NCI-H748 (cell line): ENCODE data around the gene TNS2.

Experiments used
- DNase-seq: peaks from one replicate; lab custom pipeline; 2025; ENCODE audit not compliant: unreplicated experiment; lab: John Stamatoyannopoulos, UW

Gene TNS2

GRCh38 chr12:53044052-53044581, 5.7 kb upstream of the TNS2 start:
- DNase-seq: peak; percentile 20

DNA sequence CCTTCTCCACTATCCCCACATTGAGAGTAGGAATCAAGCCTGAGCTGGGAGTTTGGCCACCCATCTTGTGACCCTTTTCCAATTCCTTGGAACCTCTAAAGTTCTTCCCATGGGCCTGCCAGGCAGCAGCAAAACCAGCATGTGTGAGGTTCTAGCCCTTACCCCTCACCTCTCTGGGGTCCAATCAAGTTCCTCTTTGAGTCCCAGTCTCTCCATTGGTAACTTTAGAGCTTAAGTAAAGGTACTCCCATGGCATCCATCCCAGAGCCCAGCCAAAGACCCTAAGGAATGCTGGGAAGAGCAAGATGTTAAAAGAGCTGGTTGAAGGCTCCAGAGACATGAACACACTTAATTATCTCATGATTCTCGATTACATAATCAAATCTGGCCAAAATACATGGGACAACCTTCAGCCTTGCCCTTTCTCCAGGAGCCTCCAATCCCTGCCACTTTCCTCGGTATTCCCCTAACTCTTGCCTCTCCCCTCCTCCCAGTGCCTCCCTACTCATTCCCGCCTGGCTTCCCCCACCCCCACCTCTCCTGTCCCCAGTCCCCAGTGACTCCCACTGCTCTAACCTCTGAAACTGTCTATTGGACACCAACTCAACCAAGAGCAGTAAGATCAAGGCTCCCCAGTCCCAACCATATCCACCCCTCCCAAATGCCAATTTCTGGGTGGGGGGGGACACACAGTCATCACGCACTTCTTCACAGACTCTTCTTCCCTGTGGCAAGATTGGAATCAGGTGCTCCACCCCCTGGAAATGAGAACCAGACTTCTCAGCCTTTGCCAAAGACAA, 4.8 kb upstream of the TNS2 start:
- DNase-seq: no peak

DNA sequence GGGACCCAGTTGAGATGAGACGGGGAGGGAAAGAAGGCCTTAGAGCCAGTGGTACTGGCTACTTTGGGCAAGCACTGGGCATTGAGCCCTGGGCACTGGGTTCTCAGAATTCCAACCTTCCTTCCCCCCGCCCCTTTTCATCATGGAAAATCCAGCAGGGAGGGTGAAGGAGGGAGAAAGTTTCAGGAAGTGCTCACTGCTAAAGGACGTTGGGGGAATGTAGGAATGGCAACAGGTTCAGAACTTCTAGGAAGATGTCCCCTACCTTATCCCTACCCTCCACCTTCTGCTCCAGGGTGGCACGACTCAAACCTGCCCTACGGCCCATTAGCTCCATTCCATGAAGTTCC, 4.2 kb upstream of the TNS2 start:
- no peak for DNase-seq

DNA sequence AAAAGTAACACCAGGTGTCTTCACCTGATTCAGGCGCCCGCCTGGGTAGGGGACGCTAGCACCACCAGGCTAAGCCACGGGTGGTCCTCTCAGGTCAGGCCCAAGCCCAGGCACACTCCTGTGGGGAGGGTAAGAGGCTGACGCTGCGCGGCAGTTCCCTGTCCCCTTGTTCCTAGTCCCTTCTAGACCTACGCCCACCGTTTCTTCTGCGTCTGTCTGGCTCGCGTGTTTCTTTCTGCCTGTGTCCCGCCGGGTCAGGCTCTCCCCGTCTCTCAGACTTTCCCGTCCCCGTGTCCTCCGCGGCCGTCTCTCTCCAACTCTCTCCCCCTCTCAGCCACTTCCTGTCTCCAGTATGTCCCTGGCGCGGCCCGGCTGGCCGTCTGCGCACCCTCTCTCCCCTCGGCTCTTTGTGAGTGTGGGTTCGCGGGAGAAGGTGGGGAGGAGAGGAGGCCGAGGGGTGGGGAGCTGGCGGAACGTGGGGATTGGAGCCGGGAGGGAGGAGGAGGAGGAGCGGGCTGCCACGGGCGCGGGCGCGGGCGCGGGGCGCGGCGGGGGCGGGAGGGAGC, 3.1 kb upstream of the TNS2 start:
- peak; percentile 80 for DNase-seq

GRCh38 chr12:53047221-53048032, 2.4 kb upstream of the TNS2 start:
- DNase-seq: peak; percentile 80

DNA sequence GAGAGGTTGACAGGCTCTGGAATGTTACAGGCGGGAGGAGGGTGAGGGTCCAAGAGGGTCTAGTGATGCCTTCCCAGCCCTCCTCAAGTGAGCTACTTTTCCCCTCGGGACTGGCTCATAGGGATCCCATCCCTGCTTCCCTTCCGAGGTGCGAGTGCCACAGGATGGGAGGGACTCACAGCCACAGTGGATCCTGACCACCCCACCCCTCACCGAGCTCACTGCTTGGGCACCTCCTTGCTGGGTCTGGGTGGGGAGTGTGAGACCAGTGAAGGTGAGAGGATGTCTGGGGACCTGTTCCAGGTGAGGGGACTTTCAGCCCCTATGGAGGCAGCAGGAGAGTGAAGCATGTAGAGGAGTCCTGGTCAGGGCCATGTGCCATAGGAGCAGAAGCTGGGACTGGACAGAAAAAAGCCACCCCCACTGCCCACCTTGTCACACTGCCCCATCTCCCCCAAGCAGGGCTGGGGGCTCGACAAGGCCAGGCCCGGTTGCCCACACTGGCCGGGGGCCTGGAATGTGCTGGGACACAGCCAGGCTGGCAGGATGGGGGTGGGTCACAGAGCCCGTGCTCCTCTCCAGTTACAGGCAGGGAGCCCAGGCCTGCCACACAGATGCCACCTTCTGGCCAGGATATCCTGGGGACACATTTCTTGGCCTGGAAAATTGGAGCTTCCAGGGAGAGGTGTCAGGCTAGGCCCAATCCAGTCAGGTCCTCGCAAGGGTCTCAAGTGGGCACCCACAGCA, 1.7 kb upstream of the TNS2 start:
- DNase-seq: no peak

GRCh38 chr12:53048780-53049401, 974 bp upstream of the TNS2 start:
- DNase-seq: no peak

DNA sequence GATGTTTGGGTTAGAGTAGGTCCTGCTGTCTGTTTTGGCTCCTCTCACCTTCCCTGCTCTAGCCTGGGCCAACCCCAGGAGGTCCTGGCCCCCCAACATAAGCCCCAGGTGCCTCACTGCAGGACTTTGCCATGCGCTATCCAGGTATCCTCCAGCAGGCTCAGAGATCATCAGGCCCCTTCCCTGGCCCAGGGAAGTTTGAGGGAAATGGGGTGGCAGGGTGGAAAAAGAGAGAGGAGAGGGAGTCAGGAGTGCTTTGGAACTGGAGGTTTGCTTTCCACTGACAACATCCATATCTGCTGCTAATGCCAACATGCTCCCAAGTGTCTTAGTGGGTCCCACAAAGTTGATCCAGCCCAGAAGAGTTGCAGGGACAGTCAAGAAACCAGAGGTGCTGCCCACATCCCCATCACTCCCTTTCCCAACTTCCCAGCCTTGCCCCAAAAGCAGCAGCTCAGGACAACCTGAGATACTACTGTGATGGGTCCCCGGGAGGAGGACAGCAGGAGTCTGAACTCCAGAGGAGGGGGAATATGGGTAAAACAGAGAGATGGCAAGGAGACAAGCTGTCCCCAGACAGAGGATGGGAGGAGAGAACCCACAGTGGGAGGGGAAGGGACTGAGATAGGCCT, 677 bp downstream of the TNS2 start:
- DNase-seq: no peak

GRCh38 chr12:53051058-53051880, 1.4 kb downstream of the TNS2 start:
- no peak for DNase-seq

DNA sequence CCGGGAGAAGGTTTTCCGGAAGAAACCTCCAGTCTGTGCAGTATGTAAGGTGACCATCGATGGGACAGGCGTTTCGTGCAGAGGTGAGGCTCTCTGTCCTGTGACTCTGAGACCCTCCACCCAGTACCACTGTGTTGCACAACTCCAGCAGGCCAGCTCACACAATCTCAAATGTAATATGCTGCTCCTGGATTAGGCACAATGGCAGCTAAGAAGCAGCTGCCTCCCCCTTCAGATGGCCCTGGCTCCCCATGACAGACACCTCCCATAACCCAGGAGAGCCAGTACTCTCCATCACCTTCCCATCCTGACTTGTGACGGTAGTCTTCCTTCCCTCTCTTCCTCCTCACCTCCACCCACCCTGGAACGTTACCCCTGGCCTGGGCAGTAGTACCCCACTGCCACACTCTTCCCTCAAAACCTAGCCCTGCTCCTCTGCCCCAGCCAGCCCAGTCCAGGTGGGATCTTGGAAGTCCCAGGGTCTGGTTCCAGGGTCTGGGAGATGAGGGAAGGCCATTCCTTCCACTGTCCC, 2.1 kb downstream of the TNS2 start:
- DNase-seq: no peak

- peak; percentile 23 for DNase-seq
These were observed 2.8 kb downstream of the TNS2 start for GRCh38 chr12:53052419-53053217.

- peak; percentile 87 for DNase-seq
These were observed 3.6 kb downstream of the TNS2 start for GRCh38 chr12:53053218-53054111.

DNA sequence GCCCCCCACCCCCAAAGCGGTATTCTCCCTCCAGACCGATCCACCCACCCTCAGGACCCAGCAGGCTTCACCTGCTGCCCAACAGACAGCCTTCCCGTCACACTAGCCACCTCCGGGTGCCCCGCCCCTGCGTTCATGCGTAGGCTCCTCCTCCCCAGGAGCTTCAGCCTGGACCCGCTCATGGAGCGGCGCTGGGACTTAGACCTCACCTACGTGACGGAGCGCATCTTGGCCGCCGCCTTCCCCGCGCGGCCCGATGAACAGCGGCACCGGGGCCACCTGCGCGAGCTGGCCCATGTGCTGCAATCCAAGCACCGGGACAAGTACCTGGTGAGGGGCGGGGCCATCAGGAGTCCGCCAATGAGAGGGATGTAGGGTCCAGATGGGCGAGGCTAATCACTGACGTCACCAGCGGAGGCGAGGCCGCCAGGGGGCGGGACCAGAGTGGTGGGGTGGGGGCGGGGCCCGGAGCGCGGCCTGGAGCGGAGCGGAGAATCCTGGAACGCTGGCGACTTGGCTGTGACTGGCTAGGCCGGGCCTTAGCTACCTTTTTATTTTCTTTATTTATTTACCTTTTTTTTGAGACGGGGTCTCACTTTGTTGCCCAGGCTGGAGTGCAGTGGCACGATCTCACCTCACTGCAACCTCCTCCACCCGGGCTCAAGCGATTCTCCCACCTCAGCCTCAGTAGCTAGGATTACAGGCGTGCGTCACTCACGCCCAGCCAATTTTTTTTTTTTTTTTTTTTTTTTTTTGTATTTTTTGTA, 4.4 kb downstream of the TNS2 start:
- peak; percentile 96 for DNase-seq

- DNase-seq: no peak
These were observed 5.8 kb downstream of the TNS2 start for GRCh38 chr12:53055471-53056266.

DNA sequence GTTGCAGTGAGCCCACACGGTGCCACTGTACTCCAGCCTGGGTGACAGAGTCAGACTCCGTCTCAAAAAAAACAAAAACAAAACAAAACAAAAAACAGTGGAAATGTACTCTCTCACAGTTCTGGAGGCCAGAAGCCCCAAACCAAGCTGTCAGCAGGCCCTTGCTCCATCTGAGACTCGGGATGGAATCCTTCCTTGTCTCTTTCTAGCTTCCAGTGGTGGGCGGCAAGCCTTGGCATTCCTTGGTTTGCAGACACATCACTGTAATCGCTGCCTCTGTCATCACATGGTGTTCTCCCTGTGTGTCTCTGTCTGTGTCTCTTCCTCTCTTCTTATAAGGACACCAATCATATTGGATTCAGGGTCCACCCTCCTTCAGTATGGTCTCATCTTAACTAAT, 6.4 kb downstream of the TNS2 start:
- no peak for DNase-seq

- no peak for DNase-seq
These were observed 7.0 kb downstream of the TNS2 start for GRCh38 chr12:53056901-53057300.
